ENCODE data around the gene C5orf63. TPM values are rescaled to one million over a fixed set of nuclear protein-coding genes. Genes with fewer than 3 reads are reported as not detected.
A peak's percentile ranks its signal among the peaks of the same experiment; 100 is the strongest.

Gene C5orf63
- total and polyA plus RNA-seq, 10 of the 15 experiments (the other 5 are each of a cell fraction or from before 2014, with no cell fraction given), result 8.7 to 54.3 (median 11.9) TPM

DNA sequence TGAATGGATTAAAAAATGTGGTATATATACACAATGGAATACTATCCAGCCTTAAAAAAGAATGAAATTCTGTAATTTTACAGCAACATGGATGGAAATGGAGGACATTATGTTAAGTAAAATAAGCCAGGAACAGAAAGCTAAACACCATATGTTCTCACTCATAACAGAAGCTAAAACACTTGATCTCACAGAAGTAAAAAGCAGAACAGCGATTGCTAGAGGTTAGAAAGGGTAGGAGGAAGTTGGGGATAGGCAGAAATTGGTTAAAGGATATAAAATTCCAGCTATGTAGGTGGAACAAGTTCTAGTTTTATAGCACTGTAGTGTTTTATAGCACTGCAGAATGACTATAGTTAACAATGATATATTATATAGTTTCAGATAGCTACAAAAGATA, 58.7 kb downstream of the C5orf63 start (continued):
- TF ChIP-seq, protein P1, sequence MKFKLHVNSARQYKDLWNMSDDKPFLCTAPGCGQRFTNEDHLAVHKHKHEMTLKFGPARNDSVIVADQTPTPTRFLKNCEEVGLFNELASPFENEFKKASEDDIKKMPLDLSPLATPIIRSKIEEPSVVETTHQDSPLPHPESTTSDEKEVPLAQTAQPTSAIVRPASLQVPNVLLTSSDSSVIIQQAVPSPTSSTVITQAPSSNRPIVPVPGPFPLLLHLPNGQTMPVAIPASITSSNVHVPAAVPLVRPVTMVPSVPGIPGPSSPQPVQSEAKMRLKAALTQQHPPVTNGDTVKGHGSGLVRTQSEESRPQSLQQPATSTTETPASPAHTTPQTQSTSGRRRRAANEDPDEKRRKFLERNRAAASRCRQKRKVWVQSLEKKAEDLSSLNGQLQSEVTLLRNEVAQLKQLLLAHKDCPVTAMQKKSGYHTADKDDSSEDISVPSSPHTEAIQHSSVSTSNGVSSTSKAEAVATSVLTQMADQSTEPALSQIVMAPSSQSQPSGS (IDR thresholded peaks at IDR 0.05; ENCODE audit: low read length), result 0 out of 2 replicates have a peak, but pooled peaks have one; percentile 39
- TF ChIP-seq SKIL (IDR thresholded peaks at IDR 0.05; ENCODE audit: low read depth, poor library complexity, severe bottlenecking) (peak; percentile 53), WRNIP1 (IDR thresholded peaks at IDR 0.05; ENCODE audit: borderline replicate concordance, low read depth, low read length) (no peak), TAF1 (IDR thresholded peaks at IDR 0.05; ENCODE audit: borderline replicate concordance, low read depth, low read length) (no peak), ZNF384 (IDR thresholded peaks at IDR 0.05; ENCODE audit: borderline replicate concordance, low read depth, low read length) (no peak), SREBF2 (IDR thresholded peaks at IDR 0.05; ENCODE audit: low read length) (no peak), RCOR1 (conservative IDR thresholded peaks at IDR 0.05; ENCODE audit: low read depth, low read length) (no peak), NR2F1 (conservative IDR thresholded peaks at IDR 0.05) (peak; percentile 75), NR2C1 (IDR thresholded peaks at IDR 0.05) (no peak), LARP7 (IDR thresholded peaks at IDR 0.05) (no peak), USF1 (IDR thresholded peaks at IDR 0.05; ENCODE audit: borderline replicate concordance, extremely low read length, insufficient read depth, low read depth, low read length) (no peak), SPI1 (IDR thresholded peaks at IDR 0.05; ENCODE audit: borderline replicate concordance, insufficient read depth, low read depth, low read length) (peak; percentile 89), MEF2A (IDR thresholded peaks at IDR 0.05; ENCODE audit: insufficient read depth, low read depth, low read length) (no peak), TBL1XR1 (IDR thresholded peaks at IDR 0.05; ENCODE audit: low read depth, low read length) (no peak), STAT3 (IDR thresholded peaks at IDR 0.05; ENCODE audit: low read depth, low read length) (no peak), TCF3 (IDR thresholded peaks at IDR 0.05; ENCODE audit: borderline replicate concordance, insufficient read depth, low read depth, low read length) (no peak), FOXM1 (IDR thresholded peaks at IDR 0.05; ENCODE audit: low read depth, low read length) (no peak), CHD4 (IDR thresholded peaks at IDR 0.05) (no peak), MXI1 (IDR thresholded peaks at IDR 0.05; ENCODE audit: low read depth, low read length) (no peak), KLF5 (IDR thresholded peaks at IDR 0.05; ENCODE audit: partially characterized antibody) (no peak)
- TF ChIP-seq, protein P2, sequence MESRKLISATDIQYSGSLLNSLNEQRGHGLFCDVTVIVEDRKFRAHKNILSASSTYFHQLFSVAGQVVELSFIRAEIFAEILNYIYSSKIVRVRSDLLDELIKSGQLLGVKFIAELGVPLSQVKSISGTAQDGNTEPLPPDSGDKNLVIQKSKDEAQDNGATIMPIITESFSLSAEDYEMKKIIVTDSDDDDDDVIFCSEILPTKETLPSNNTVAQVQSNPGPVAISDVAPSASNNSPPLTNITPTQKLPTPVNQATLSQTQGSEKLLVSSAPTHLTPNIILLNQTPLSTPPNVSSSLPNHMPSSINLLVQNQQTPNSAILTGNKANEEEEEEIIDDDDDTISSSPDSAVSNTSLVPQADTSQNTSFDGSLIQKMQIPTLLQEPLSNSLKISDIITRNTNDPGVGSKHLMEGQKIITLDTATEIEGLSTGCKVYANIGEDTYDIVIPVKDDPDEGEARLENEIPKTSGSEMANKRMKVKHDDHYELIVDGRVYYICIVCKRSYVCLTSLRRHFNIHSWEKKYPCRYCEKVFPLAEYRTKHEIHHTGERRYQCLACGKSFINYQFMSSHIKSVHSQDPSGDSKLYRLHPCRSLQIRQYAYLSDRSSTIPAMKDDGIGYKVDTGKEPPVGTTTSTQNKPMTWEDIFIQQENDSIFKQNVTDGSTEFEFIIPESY (IDR thresholded peaks at IDR 0.05), result no peak
- TF ChIP-seq, protein P3, sequence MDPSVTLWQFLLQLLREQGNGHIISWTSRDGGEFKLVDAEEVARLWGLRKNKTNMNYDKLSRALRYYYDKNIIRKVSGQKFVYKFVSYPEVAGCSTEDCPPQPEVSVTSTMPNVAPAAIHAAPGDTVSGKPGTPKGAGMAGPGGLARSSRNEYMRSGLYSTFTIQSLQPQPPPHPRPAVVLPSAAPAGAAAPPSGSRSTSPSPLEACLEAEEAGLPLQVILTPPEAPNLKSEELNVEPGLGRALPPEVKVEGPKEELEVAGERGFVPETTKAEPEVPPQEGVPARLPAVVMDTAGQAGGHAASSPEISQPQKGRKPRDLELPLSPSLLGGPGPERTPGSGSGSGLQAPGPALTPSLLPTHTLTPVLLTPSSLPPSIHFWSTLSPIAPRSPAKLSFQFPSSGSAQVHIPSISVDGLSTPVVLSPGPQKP (IDR thresholded peaks at IDR 0.05; ENCODE audit: low read depth, low read length), result no peak
- TF ChIP-seq, protein P4, sequence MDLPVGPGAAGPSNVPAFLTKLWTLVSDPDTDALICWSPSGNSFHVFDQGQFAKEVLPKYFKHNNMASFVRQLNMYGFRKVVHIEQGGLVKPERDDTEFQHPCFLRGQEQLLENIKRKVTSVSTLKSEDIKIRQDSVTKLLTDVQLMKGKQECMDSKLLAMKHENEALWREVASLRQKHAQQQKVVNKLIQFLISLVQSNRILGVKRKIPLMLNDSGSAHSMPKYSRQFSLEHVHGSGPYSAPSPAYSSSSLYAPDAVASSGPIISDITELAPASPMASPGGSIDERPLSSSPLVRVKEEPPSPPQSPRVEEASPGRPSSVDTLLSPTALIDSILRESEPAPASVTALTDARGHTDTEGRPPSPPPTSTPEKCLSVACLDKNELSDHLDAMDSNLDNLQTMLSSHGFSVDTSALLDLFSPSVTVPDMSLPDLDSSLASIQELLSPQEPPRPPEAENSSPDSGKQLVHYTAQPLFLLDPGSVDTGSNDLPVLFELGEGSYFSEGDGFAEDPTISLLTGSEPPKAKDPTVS (IDR thresholded peaks at IDR 0.05; ENCODE audit: low read depth, low read length), result no peak

Data from GM12878 (cell line).